Activated T-cell treated with anti-CD3 and anti-CD28 coated beads, Interleukin-2, amount 50 U/mL, for 24 hours (primary cell): ENCODE measurements around the gene PPP2R3A.

Experiments used
- DNase-seq: peaks from one replicate; pipeline ENCODE4 v3.0.0-alpha.2; 2020
- H3K27ac Mint-ChIP-seq: 2 replicates; pipeline ENCODE4 v1.8.0; 2020; ENCODE audit warnings: mild to moderate bottlenecking, mixed read lengths
- H3K27me3 Mint-ChIP-seq: 2 replicates; pipeline ENCODE4 v1.8.0; 2020; ENCODE audit warnings: mixed read lengths
- H3K36me3 Mint-ChIP-seq: 2 replicates; pipeline ENCODE4 v1.8.0; 2020; ENCODE audit warnings: low read depth, mixed read lengths
- H3K4me1 Mint-ChIP-seq: 2 replicates; pipeline ENCODE4 v1.8.0; 2020; ENCODE audit warnings: low read depth, mixed read lengths
- H3K4me3 Mint-ChIP-seq: 2 replicates; pipeline ENCODE4 v1.8.0; 2020; ENCODE audit warnings: mild to moderate bottlenecking, moderate library complexity, mixed read lengths
- H3K9me3 Mint-ChIP-seq: 2 replicates; pipeline ENCODE4 v1.8.0; 2020; ENCODE audit warnings: mixed read lengths

The PPP2R3A gene

GRCh38 chr3:136192831-136193230, 227.3 kb downstream of the PPP2R3A start:
- peak overlapping the region; percentile 98 for H3K27ac Mint-ChIP-seq
- DNase-seq = no peak
- peaks cover 70% of the 10 kb centered on the region for H3K36me3 Mint-ChIP-seq
- H3K4me3 Mint-ChIP-seq = peak overlapping the region; percentile 93
- no peaks in the 10 kb centered on the region for H3K9me3 Mint-ChIP-seq
- no peaks in the 10 kb centered on the region for H3K27me3 Mint-ChIP-seq
- H3K4me1 Mint-ChIP-seq = peaks cover 69% of the 10 kb centered on the region

DNA sequence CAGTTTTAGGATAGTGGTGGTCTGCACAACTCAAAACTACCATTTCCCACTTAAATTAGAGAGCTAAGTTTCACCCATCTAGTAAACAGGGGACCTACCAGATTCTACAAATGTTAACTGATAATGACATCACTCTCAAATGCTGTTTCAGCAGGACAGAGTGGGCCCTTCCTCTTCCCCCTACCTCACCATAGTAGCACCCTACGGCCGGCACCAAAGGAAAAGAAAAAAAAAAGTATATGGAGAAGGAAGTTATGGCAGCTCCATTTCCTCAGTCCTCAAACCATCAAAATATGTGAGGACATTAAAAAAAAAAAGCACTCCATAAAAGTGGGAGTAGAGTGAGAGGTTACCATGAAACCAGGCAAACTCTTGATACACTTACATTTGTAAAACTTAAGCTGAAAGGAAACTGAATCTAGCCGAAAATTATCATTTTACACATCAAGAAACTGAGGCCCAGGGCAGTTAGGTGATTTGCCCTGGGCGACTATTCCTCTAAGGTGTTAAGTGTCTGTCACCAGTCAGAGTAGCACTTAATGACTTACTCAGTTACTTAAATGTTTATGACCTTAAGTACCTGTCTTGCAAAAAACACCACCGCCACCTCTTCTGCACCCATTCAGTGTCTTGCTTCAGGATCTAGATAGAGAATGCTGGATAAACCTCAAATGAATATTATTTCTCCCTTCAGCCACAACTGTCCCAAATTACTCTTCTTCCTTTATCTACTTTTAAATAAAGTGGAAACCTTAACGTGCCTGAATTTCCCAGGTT, 227.9 kb downstream of the PPP2R3A start:
- Mint-ChIP-seq H3K4me1 (peaks cover 68% of the 10 kb centered on the region), H3K27me3 (no peaks in the 10 kb centered on the region), H3K27ac (peak overlapping the region; percentile 98), H3K4me3 (peak overlapping the region; percentile 93), H3K9me3 (no peaks in the 10 kb centered on the region), H3K36me3 (peaks cover 70% of the 10 kb centered on the region)
- DNase-seq = no peak

DNA sequence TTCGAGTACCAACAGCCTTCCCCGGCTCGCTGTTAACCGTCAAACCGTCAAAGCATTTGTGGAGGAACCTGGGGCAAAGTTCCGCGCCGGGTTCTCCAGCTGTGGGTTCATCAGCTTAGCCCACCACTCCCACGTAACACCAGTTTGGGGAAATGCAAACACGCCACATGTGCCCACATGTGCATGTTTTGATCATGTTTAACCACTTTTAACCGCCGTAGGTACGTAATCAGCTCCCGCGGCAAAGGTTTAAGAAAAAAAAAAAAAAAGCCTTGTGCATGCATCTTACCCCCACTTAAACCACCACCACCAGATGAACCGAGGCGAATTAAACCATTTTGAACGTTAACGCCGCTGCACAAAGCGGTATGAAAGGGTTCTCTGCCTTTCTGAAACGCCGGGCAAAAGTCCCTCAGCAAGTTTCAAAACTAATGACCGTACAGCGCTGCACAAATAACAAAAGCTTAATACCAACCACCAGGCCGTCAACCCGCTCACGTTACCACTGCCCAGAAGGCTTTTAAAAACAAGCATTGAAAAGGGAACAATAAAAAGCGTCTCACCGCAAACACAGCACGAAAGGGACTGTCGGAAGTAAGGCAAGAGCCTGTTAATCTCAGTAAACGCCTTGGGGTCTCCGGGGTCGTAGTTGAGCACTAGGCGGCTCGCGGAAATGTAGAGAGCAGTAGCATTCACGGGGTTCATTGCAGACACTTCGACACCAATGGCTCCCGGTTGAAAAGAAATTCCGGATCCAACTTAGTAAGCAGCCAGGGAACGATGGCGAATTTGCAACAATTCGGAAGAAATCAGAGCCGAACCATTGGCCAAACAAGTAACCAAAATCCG, 229.1 kb downstream of the PPP2R3A start:
- Mint-ChIP-seq H3K9me3 (no peaks in the 10 kb centered on the region), H3K4me1 (peaks cover 57% of the 10 kb centered on the region), H3K27me3 (no peaks in the 10 kb centered on the region), H3K36me3 (peaks cover 63% of the 10 kb centered on the region), H3K27ac (peak overlapping the region; percentile 98), H3K4me3 (peak overlapping the region; percentile 93)
- peak; percentile 74 for DNase-seq

GRCh38 chr3:136195258-136196063, 229.9 kb downstream of the PPP2R3A start:
- peaks cover 48% of the 10 kb centered on the region for H3K4me1 Mint-ChIP-seq

GRCh38 chr3:136196064-136196400, 230.5 kb downstream of the PPP2R3A start, which contains the start of gene MSL2:
TSS of gene MSL2 (minus strand) at chr3:136196335. CDS start at chr3:136195113, 1,222 bp downstream.
- DNase-seq = no peak
- peak within 1 kb of the TSS; percentile 93 for H3K4me3 Mint-ChIP-seq
- H3K36me3 Mint-ChIP-seq = peaks cover 51% of the 10 kb centered on the region

More at GRCh38 chr3:136195258-136196063, 229.9 kb downstream of the PPP2R3A start:
- Mint-ChIP-seq H3K36me3 (peaks cover 57% of the 10 kb centered on the region), H3K27me3 (no peaks in the 10 kb centered on the region), H3K4me3 (peak overlapping the region; percentile 93), H3K27ac (peak overlapping the region; percentile 98), H3K9me3 (no peaks in the 10 kb centered on the region)
- no peak for DNase-seq

GRCh38 chr3:136196401-136197158, 231.1 kb downstream of the PPP2R3A start:
- Mint-ChIP-seq H3K36me3 (peaks cover 47% of the 10 kb centered on the region), H3K4me1 (peaks cover 37% of the 10 kb centered on the region), H3K27ac (peak overlapping the region; percentile 98), H3K4me3 (peak overlapping the region; percentile 93), H3K27me3 (no peaks in the 10 kb centered on the region), H3K9me3 (no peaks in the 10 kb centered on the region)
- DNase-seq = peak; percentile 99

More at GRCh38 chr3:136196064-136196400, 230.5 kb downstream of the PPP2R3A start, which contains the start of gene MSL2:
- peaks cover 43% of the 10 kb centered on the region for H3K4me1 Mint-ChIP-seq
- H3K27ac Mint-ChIP-seq = peak within 1 kb of the TSS; percentile 98
- no peaks in the 10 kb centered on the region for H3K9me3 Mint-ChIP-seq
- no peaks in the 10 kb centered on the region for H3K27me3 Mint-ChIP-seq

DNA sequence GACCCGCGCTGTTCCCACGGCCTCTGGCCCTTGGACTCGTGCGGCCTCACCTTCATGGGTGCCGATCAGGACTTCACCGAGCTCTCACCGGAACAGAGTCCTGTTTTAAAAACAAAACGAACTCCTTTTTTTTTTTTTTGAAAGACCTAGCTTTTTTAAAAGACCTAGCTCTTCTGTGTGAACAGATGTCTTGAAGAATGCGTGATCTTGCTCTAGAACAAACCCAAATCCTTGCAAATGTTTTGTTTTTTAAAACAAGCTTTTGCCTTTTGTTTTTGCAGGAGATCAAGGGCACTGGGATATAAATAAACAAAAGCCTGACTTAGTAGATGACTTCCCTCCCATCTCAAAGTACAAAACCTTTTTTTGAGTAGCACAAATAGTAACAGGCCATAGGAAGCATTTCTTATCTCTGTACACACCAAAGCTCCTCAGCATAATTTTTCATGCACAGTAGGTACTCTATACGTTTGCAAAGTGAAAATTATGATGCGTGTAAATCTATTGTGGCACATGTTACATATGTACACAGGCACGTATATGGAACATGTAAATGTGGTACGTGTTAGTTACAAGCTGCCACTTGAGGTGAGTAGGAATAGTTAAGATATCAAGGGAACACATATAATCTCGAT, 231.7 kb downstream of the PPP2R3A start:
- Mint-ChIP-seq H3K4me1 (peaks cover 30% of the 10 kb centered on the region), H3K36me3 (peaks cover 40% of the 10 kb centered on the region), H3K4me3 (peak overlapping the region; percentile 93), H3K27me3 (no peaks in the 10 kb centered on the region), H3K27ac (peak overlapping the region; percentile 98), H3K9me3 (no peaks in the 10 kb centered on the region)
- no peak for DNase-seq
